GM12874 (cell line): ENCODE data around the gene CHRD.

ENCODE experiments used
- TF ChIP-seq, protein P1 (sequence below): IDR thresholded peaks from 2 replicates; pipeline ENCODE4 v1.5.1; 2011; ENCODE audit warnings: low read depth, mild to moderate bottlenecking, control low read depth, low read length, moderate library complexity; ENCODE audit not compliant: insufficient read depth

The CHRD gene

DNA sequence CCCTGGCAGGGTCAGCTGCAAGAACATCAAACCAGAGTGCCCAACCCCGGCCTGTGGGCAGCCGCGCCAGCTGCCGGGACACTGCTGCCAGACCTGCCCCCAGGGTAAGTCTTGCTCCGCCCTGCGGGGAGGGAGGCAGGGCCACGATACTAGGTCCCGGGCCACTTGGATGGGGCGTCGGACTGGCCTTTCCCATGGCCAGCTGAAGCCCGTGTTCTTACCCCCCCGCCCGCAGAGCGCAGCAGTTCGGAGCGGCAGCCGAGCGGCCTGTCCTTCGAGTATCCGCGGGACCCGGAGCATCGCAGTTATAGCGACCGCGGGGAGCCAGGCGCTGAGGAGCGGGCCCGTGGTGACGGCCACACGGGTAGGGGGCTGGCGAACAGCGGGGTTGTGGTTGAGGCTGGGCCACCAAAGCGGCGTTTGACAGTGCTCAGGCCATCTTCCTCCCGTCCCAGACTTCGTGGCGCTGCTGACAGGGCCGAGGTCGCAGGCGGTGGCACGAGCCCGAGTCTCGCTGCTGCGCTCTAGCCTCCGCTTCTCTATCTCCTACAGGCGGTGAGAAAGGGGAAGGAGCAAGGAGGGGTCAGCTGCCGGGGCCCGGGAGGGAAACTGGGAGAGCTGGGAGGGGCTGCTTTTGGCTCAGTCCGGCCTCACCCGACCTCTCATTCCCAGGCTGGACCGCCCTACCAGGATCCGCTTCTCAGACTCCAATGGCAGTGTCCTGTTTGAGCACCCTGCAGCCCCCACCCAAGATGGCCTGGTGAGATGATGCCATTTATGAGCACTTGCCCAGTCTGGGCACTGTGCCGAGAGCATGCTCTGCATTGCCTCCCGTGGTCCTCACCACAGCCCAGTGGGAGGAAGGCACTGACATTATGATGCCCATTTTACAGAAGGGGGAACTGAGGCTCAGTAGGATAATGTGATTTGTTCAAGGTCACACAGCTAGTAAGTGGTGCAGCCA, 1.7 kb downstream of the CHRD start:
- TF ChIP-seq, protein P1, sequence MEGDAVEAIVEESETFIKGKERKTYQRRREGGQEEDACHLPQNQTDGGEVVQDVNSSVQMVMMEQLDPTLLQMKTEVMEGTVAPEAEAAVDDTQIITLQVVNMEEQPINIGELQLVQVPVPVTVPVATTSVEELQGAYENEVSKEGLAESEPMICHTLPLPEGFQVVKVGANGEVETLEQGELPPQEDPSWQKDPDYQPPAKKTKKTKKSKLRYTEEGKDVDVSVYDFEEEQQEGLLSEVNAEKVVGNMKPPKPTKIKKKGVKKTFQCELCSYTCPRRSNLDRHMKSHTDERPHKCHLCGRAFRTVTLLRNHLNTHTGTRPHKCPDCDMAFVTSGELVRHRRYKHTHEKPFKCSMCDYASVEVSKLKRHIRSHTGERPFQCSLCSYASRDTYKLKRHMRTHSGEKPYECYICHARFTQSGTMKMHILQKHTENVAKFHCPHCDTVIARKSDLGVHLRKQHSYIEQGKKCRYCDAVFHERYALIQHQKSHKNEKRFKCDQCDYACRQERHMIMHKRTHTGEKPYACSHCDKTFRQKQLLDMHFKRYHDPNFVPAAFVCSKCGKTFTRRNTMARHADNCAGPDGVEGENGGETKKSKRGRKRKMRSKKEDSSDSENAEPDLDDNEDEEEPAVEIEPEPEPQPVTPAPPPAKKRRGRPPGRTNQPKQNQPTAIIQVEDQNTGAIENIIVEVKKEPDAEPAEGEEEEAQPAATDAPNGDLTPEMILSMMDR = no peak

DNA sequence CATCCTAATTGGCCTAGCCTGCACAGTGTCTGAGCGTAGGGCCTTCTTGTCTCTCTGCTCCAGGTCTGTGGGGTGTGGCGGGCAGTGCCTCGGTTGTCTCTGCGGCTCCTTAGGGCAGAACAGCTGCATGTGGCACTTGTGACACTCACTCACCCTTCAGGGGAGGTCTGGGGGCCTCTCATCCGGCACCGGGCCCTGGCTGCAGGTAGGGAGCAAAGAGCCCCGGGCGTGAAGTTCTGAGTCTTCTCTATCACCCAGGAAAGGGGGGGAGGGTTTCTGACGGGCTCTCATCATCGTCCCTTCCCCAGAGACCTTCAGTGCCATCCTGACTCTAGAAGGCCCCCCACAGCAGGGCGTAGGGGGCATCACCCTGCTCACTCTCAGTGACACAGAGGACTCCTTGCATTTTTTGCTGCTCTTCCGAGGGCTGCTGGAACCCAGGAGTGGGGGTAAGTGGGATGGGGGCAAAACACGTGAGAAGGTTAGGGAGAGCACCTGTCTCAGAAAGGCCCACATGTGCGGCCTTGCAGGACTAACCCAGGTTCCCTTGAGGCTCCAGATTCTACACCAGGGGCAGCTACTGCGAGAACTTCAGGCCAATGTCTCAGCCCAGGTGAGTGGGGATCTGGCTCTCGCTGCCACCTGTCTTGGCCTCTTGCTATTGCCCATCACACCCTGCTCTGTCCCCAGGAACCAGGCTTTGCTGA, 2.6 kb downstream of the CHRD start:
- TF ChIP-seq, protein P1 = no peak

DNA sequence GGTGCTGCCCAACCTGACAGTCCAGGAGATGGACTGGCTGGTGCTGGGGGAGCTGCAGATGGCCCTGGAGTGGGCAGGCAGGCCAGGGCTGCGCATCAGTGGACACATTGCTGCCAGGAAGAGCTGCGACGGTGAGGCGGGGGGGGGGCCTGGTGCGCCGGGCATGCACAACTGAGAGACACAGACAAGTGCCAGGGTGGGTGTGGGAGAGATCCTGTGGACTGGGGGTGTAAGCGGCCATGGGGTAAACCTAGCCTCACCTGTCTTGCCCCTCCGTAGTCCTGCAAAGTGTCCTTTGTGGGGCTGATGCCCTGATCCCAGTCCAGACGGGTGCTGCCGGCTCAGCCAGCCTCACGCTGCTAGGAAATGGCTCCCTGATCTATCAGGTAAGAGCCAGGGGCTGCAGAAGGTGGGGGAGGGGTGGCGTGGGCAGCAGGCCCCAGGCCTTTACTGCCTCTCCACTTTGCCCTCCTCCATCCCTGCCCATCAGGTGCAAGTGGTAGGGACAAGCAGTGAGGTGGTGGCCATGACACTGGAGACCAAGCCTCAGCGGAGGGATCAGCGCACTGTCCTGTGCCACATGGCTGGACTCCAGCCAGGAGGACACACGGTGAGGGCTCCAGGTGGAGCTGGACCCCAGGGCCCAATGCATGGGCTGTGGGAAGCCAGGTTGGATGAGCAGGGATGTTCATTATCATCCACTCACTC, 3.3 kb downstream of the CHRD start:
- TF ChIP-seq, protein P1 = no peak

DNA sequence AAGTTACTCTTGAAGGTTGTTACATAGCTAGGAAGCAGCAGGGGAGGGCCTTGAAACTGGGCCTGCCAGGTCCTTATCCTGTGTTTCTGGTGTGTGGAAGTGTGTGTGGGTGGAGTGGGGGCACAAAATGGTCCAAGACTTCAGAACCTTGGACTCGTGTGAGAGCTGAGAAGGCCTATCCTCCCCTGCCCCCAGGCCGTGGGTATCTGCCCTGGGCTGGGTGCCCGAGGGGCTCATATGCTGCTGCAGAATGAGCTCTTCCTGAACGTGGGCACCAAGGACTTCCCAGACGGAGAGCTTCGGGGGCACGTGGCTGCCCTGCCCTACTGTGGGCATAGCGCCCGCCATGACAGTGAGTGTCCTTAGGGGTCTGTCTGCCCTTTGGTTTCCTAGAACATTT, 4.5 kb downstream of the CHRD start:
- TF ChIP-seq, protein P1 = no peak

DNA sequence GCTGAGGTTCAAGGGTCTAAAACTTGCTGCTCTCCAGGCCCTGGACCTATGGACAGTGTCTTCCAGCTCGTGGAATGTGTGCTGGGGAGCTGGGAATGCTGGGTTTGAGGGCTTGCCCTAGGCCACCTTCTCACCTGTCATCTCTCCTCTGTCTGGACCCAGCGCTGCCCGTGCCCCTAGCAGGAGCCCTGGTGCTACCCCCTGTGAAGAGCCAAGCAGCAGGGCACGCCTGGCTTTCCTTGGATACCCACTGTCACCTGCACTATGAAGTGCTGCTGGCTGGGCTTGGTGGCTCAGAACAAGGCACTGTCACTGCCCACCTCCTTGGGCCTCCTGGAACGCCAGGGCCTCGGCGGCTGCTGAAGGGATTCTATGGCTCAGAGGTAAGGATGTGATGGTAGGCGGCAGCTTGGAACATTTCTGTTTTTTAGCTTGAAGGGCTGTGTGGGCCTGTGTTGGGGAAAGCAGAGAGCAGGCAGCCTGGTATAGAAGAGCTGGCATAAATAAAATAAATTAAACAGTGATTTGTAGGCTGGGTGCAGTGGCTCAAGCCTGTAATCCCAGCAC, 5.1 kb downstream of the CHRD start:
- TF ChIP-seq, protein P1 = no peak

DNA sequence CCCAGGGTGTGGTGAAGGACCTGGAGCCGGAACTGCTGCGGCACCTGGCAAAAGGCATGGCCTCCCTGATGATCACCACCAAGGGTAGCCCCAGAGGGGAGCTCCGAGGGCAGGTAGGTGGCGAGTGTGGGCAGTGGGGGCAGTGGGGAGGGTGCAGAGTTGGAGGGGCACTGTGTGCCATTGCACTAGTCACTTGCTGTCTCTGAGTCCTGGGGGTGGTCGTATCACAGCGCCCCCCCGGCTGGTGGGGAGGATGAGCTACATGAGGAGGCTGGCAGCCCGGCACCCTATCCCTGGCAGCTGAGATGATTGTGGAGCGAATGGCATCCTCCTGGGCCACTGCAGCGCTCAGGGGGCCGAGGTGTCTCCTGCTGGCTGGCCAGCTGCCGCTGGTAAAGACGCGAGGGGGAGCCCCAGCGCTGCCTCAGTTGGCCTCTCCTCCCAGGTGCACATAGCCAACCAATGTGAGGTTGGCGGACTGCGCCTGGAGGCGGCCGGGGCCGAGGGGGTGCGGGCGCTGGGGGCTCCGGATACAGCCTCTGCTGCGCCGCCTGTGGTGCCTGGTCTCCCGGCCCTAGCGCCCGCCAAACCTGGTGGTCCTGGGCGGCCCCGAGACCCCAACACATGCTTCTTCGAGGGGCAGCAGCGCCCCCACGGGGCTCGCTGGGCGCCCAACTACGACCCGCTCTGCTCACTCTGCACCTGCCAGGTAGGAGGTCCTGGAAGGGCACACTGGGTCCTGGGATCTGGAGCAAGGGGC, 6.4 kb downstream of the CHRD start:
- TF ChIP-seq, protein P1 = no peak
